D341Med (cell line): ENCODE measurements around the gene PRODH.
"Not testable (repeated sequence)": the region's sequence is repeated elsewhere in the genome, so short reads cannot be mapped to it uniquely, and the experiment has no call there.

Source experiments
- DNase-seq: peaks from one replicate; pipeline ENCODE4 v3.0.0; 2012; ENCODE audit warnings: low spot score

The PRODH gene

GRCh38 chr22:18935889-18936529 is at the start of gene PRODH:
PRODH (minus strand) TSS chr22:18936293; CDS start chr22:18936287, 6 bp downstream.
- no peak for DNase-seq

- DNase-seq, result no peak
These were observed 49.7 kb upstream of the PRODH start for GRCh38 chr22:18985780-18986179.

- no peak for DNase-seq
These were observed 48.5 kb upstream of the PRODH start for GRCh38 chr22:18984564-18984963.

- DNase-seq, result no peak
These were observed 47.1 kb upstream of the PRODH start for GRCh38 chr22:18983120-18983651.

GRCh38 chr22:18980829-18981228 is 44.7 kb upstream of the PRODH start:
- no peak for DNase-seq

GRCh38 chr22:18979957-18980356 is 43.9 kb upstream of the PRODH start:
- DNase-seq, result no peak

- no peak for DNase-seq
These were observed 42.4 kb upstream of the PRODH start for GRCh38 chr22:18978506-18978905.

- no peak for DNase-seq
These were observed 41.8 kb upstream of the PRODH start for GRCh38 chr22:18977824-18978425.

GRCh38 chr22:18976197-18976751 is 40.2 kb upstream of the PRODH start:
- no peak for DNase-seq

- DNase-seq, result no peak
These were observed 39.5 kb upstream of the PRODH start for GRCh38 chr22:18975434-18976196.

- no peak for DNase-seq
These were observed 38.5 kb upstream of the PRODH start for GRCh38 chr22:18974477-18975180.

- no peak for DNase-seq
These were observed 37.4 kb upstream of the PRODH start for GRCh38 chr22:18973264-18974031.

GRCh38 chr22:18972591-18972990 is 36.5 kb upstream of the PRODH start:
- DNase-seq, result not testable (repeated sequence)

GRCh38 chr22:18972029-18972428 is 35.9 kb upstream of the PRODH start:
- DNase-seq, result not testable (repeated sequence)

- no peak for DNase-seq
These were observed 35.2 kb upstream of the PRODH start for GRCh38 chr22:18971321-18971751.

GRCh38 chr22:18970948-18971315 is 34.8 kb upstream of the PRODH start:
- no peak for DNase-seq

- DNase-seq, result peak; percentile 82
These were observed 34.3 kb upstream of the PRODH start for GRCh38 chr22:18970176-18970947.

- DNase-seq, result not testable (repeated sequence)
These were observed 33.3 kb upstream of the PRODH start for GRCh38 chr22:18969158-18969942.

GRCh38 chr22:18968011-18968749 is 32.1 kb upstream of the PRODH start:
- no peak for DNase-seq
